Loucy (cell line): ENCODE results near the gene TIMM23.

Source experiments
- H2AFZ ChIP-seq: fragments of 200-600 bp; sonication (generic); 2 replicates; pipeline ENCODE4 v1.6.0; 2016; ENCODE audit warnings: antibody characterized with exemption, mild to moderate bottlenecking, low read length, moderate library complexity
- H3F3A ChIP-seq: fragments of 200-600 bp; 2 replicates; pipeline ENCODE4 v1.6.0; 2016; ENCODE audit warnings: antibody characterized with exemption, low read depth, mild to moderate bottlenecking
- H3K27me3 ChIP-seq: fragments of 200-600 bp; sonication (generic); 2 replicates; pipeline ENCODE4 v1.6.1; 2014; ENCODE audit warnings: low read length, mild to moderate bottlenecking; ENCODE audit not compliant: insufficient read depth, poor library complexity, severe bottlenecking
- H3K36me3 ChIP-seq: fragments of 200-600 bp; sonication (generic); 2 replicates; pipeline ENCODE4 v1.6.1; 2016; ENCODE audit warnings: low read length; ENCODE audit not compliant: insufficient read depth
- H3K4me1 ChIP-seq: fragments of 200-600 bp; sonication (generic); 2 replicates; pipeline ENCODE4 v1.5.1; 2014; ENCODE audit warnings: low read length, mild to moderate bottlenecking; ENCODE audit not compliant: insufficient read depth, poor library complexity, severe bottlenecking
- H3K4me2 ChIP-seq: fragments of 200-600 bp; sonication (generic); 2 replicates; pipeline ENCODE4 v1.6.0; 2014; ENCODE audit warnings: antibody characterized with exemption, low read length, low read depth, mild to moderate bottlenecking; ENCODE audit not compliant: poor library complexity, severe bottlenecking
- H3K4me3 ChIP-seq: fragments of 200-600 bp; sonication (generic); 2 replicates; pipeline ENCODE4 v1.5.1; 2014; ENCODE audit warnings: low read length, mild to moderate bottlenecking, mixed read lengths; ENCODE audit not compliant: poor library complexity, severe bottlenecking
- H3K79me2 ChIP-seq: fragments of 200-600 bp; sonication (generic); 2 replicates; pipeline ENCODE4 v1.6.1; 2014; ENCODE audit warnings: low read length; ENCODE audit not compliant: insufficient read depth
- H3K9ac ChIP-seq: fragments of 200-600 bp; sonication (generic); 2 replicates; pipeline ENCODE4 v1.6.0; 2014; ENCODE audit warnings: mild to moderate bottlenecking, low read depth, low read length, moderate library complexity; ENCODE audit not compliant: poor library complexity, severe bottlenecking
- H3K9me2 ChIP-seq: fragments of 200-600 bp; sonication (generic); replicated peaks from 2 replicates; pipeline ENCODE4 v1.6.1; 2016; ENCODE audit warnings: low read depth, low read length, mixed read lengths
- H3K9me3 ChIP-seq: fragments of 200-600 bp; sonication (generic); 2 replicates; pipeline ENCODE4 v1.6.1; 2014; ENCODE audit warnings: mild to moderate bottlenecking, antibody characterized with exemption, low read length, low read depth; ENCODE audit not compliant: insufficient read depth
- H4K20me1 ChIP-seq: fragments of 200-600 bp; sonication (generic); 2 replicates; pipeline ENCODE4 v1.6.0; 2014; ENCODE audit warnings: antibody characterized with exemption, low read length, mild to moderate bottlenecking; ENCODE audit not compliant: insufficient read depth, poor library complexity, severe bottlenecking
- CTCF ChIP-seq: fragments of 200-600 bp; sonication (generic); conservative IDR thresholded peaks from 2 replicates; pipeline ENCODE4 v1.5.1; 2014; ENCODE audit warnings: mild to moderate bottlenecking, antibody characterized with exemption, low read length
- EZH2phosphoT487 ChIP-seq: fragments of 200-600 bp; IDR thresholded peaks from 2 replicates; pipeline ENCODE4 v1.6.1; 2018; ENCODE audit warnings: antibody characterized with exemption, mild to moderate bottlenecking, moderate library complexity, borderline replicate concordance

TIMM23 gene

DNA sequence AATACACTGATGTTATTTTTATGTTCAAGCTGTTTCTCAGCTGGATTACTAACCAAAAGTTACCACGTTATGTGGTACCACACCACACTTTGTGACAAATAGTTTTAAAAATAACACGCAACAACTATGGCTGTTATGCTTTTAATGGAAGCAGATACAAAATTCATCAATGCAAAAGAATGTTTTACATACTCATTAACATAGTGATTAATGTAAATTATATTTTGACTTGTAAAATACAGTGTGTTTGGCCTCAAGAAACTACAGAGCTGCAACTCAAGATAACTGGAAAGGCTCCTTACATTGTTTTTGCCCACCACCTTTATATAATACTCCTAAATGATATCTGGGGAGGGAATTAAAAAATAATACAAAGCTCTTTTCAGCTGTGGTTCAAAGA is 32.7 kb downstream of the TIMM23 start:
- no peaks in the 10 kb centered on the region for H3K9me2 ChIP-seq
- no peak overlapping the region for H2AFZ ChIP-seq
- H3K9me3 ChIP-seq, result no peaks in the 10 kb centered on the region
- H3K4me3 ChIP-seq, result no peak overlapping the region
- H3K27me3 ChIP-seq, result no peaks in the 10 kb centered on the region
- TF ChIP-seq EZH2phosphoT487, result no peak
- TF ChIP-seq CTCF, result no peak
- peaks cover 3% of the 10 kb centered on the region; the same call in 1 of the 2 replicates for H3F3A ChIP-seq
- peaks cover 11% of the 10 kb centered on the region for H4K20me1 ChIP-seq
- H3K79me2 ChIP-seq, result peaks cover 15% of the 10 kb centered on the region; the same call in 1 of the 2 replicates
- peaks cover 99% of the 10 kb centered on the region for H3K36me3 ChIP-seq
- H3K9ac ChIP-seq, result no peak overlapping the region
- no peaks in the 10 kb centered on the region for H3K4me1 ChIP-seq
- H3K4me2 ChIP-seq, result no peak overlapping the region

DNA sequence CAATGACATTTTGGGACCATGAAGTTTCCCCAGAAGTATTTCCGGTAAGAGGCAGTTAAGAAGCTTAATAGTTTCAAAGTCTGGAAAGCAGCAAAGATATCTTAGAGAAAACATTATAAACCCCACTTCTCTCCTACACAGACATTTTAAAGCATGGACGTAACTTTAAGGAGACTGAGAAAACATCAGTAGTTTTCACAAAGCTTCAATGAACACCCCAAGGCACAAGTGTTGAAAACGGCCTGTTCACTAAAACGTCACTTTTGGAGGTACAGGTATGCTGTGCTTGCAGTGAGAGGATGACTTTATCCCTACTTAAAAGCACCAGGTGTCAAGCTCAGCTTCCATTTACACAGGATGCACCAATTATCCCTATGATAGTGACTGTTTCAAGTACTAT is 33.1 kb downstream of the TIMM23 start:
- peaks cover 99% of the 10 kb centered on the region for H3K36me3 ChIP-seq
- no peak overlapping the region for H3K9ac ChIP-seq
- H3K4me3 ChIP-seq, result no peak overlapping the region
- peaks cover 15% of the 10 kb centered on the region; the same call in 1 of the 2 replicates for H3K79me2 ChIP-seq
- H3K4me1 ChIP-seq, result no peaks in the 10 kb centered on the region
- H3K27me3 ChIP-seq, result no peaks in the 10 kb centered on the region
- peaks cover 3% of the 10 kb centered on the region; the same call in 1 of the 2 replicates for H3F3A ChIP-seq
- H3K9me2 ChIP-seq, result no peaks in the 10 kb centered on the region
- no peak for TF ChIP-seq CTCF
- no peak for TF ChIP-seq EZH2phosphoT487
- no peak overlapping the region for H3K4me2 ChIP-seq
- H4K20me1 ChIP-seq, result peaks cover 11% of the 10 kb centered on the region
- H2AFZ ChIP-seq, result no peak overlapping the region
- H3K9me3 ChIP-seq, result no peaks in the 10 kb centered on the region

GRCh38 chr10:46006219-46006618 is 33.9 kb downstream of the TIMM23 start:
- no peaks in the 10 kb centered on the region for H3K9me3 ChIP-seq
- no peak overlapping the region for H2AFZ ChIP-seq
- peaks cover 15% of the 10 kb centered on the region; the same call in 1 of the 2 replicates for H3K79me2 ChIP-seq
- no peak overlapping the region for H3K4me3 ChIP-seq
- no peak overlapping the region for H3K4me2 ChIP-seq
- H3K9me2 ChIP-seq, result no peaks in the 10 kb centered on the region
- H3F3A ChIP-seq, result peaks cover 3% of the 10 kb centered on the region; the same call in 1 of the 2 replicates
- TF ChIP-seq EZH2phosphoT487, result no peak
- TF ChIP-seq CTCF, result no peak
- no peak overlapping the region for H3K9ac ChIP-seq
- peaks cover 11% of the 10 kb centered on the region for H4K20me1 ChIP-seq
- H3K27me3 ChIP-seq, result no peaks in the 10 kb centered on the region
- H3K36me3 ChIP-seq, result peaks cover 100% of the 10 kb centered on the region
- H3K4me1 ChIP-seq, result no peaks in the 10 kb centered on the region
